T-cell (primary cell): ENCODE data around the gene IQSEC3. TPM values are rescaled to one million over a fixed set of nuclear protein-coding genes. Genes with fewer than 3 reads are reported as not detected.
"Not testable (repeated sequence)": the region's sequence is repeated elsewhere in the genome, so short reads cannot be mapped to it uniquely, and the experiment has no call there.

Source experiments
- ATAC-seq, 4 experiments: fragments of 200-7000 bp in 3 of 4; fragments of 150-1000 bp in 1 of 4; cut with Tn5 transposase; replicated peaks in 1 of 4; 1 replicate in 3 of 4; 2 replicates in 1 of 4; pipeline ENCODE4 v1.10.0; 2021; ENCODE audit warnings: moderate library complexity in 3 of 4, mild to moderate bottlenecking in 2 of 4, moderate number of reproducible peaks in 1 of 4
- CTCF ChIA-PET, 2 donors: fragments of 300-600 bp; sonication (Branson Sonifier 250); formaldehyde crosslinking; loops; one replicate each; lab custom pipeline; 2022; ENCODE audit warnings: antibody characterized with exemption in 2 of 2; lab: Charles Lee
- POLR2A ChIA-PET, 2 donors: fragments of 300-600 bp; sonication (Branson Sonifier 250); formaldehyde crosslinking; loops; one replicate each; lab custom pipeline; 2022; ENCODE audit warnings: antibody characterized with exemption in 2 of 2; lab: Charles Lee
- DNase-seq, 35 experiments: peaks; one replicate each; pipeline versions ENCODE4 v3.0.0 to v3.0.0-alpha.2; 2013 to 2023
- H3K27ac ChIP-seq: one replicate; pipeline ENCODE4 v1.5.1; 2013; ENCODE audit warnings: low read length
- H3K27me3 ChIP-seq, 2 experiments: replicated peaks in 1 of 2; 1 replicate in 1 of 2; 2 replicates in 1 of 2; pipeline versions ENCODE4 v1.6.1 to v1.7.0; 2013; ENCODE audit warnings: low read length in 1 of 2, mixed read lengths in 1 of 2; ENCODE audit not compliant: control insufficient read depth in 2 of 2, insufficient read depth in 2 of 2; ENCODE audit errors: extremely low read depth in 1 of 2
- H3K36me3 ChIP-seq, 2 donors: 1 replicate in 1 of 2; 2 replicates in 1 of 2; pipeline versions ENCODE4 v1.6.1 to v1.7.0; 2013; ENCODE audit warnings: low read length in 1 of 2; ENCODE audit not compliant: control insufficient read depth in 2 of 2, insufficient read depth in 1 of 2; ENCODE audit errors: extremely low read depth in 1 of 2
- H3K4me1 ChIP-seq, 2 experiments: 1 replicate in 1 of 2; 2 replicates in 1 of 2; pipeline versions ENCODE4 v1.6.1 to v1.7.0; 2013; ENCODE audit warnings: low read length in 2 of 2, mixed read lengths in 1 of 2; ENCODE audit not compliant: insufficient read depth in 2 of 2, control insufficient read depth in 1 of 2; ENCODE audit errors: extremely low read depth in 1 of 2
- H3K4me3 ChIP-seq, 2 donors: 1 replicate in 1 of 2; 2 replicates in 1 of 2; pipeline versions ENCODE4 v1.5.1 to v1.7.0; 2013; ENCODE audit warnings: mild to moderate bottlenecking in 2 of 2, low read length in 1 of 2, moderate library complexity in 1 of 2; ENCODE audit not compliant: control insufficient read depth in 1 of 2; ENCODE audit errors: extremely low read depth in 1 of 2
- H3K9me3 ChIP-seq: 2 replicates; pipeline ENCODE4 v1.7.0; 2013
- H3K27ac Mint-ChIP-seq, 2 donors: one replicate each; pipeline ENCODE4 v1.8.0; 2020 to 2021; ENCODE audit warnings: mild to moderate bottlenecking in 2 of 2, mixed read lengths in 2 of 2
- H3K27me3 Mint-ChIP-seq, 2 donors: one replicate each; pipeline ENCODE4 v1.8.0; 2021 to 2022; ENCODE audit warnings: mixed read lengths in 2 of 2
- H3K36me3 Mint-ChIP-seq: one replicate; pipeline ENCODE4 v1.8.0; 2021; ENCODE audit warnings: mixed read lengths
- H3K4me1 Mint-ChIP-seq, 3 donors: one replicate each; pipeline ENCODE4 v1.8.0; 2020 to 2022; ENCODE audit warnings: mixed read lengths in 3 of 3, mild to moderate bottlenecking in 1 of 3
- H3K4me3 Mint-ChIP-seq, 3 donors: one replicate each; pipeline ENCODE4 v1.8.0; 2020 to 2022; ENCODE audit warnings: mild to moderate bottlenecking in 3 of 3, mixed read lengths in 3 of 3, moderate library complexity in 3 of 3
- H3K9me3 Mint-ChIP-seq, 3 donors: one replicate each; pipeline ENCODE4 v1.8.0; 2020 to 2022; ENCODE audit warnings: mixed read lengths in 3 of 3
- whole genome bisulfite sequencing: methylation state at CpG from one replicate; pipeline ENCODE4 v1.1.5; 2013; ENCODE audit warnings: missing lambda C conversion rate; ENCODE audit not compliant: insufficient coverage; 5-methylcytosine and 5-hydroxymethylcytosine counted together
- total RNA-seq, 35 experiments: library from RNA in 6 of 35; stranded (reverse) in 6 of 35; fragments of 120-200 nt in 1 of 35; gene quantifications; one replicate each; pipeline versions ENCODE4 v1.2.1 to v1.2.4 and lab custom pipeline; 2013 to 2026

The IQSEC3 gene
- 1 to 10 TPM in 4 of 5 donors, under 1 TPM in 1; 0.30 to 7.3 (median 2.9) TPM for total RNA-seq
- 0.07 TPM for total RNA-seq (2013)
- total RNA-seq (lab: John Stamatoyannopoulos, UW): 0.05 to 7.5 (median 2.1) reads per million in 29 experiments

GRCh38 chr12:66428-66781 lies at the start of gene IQSEC3:
Gene IQSEC3, plus strand, starts transcription at chr12:66767. Its CDS starts 116 bp downstream, at chr12:66883.
- H3K4me3 ChIP-seq, H3K4me1 Mint-ChIP-seq, ATAC-seq, H3K27ac Mint-ChIP-seq, H3K36me3 ChIP-seq, H3K9me3 ChIP-seq, H3K4me3 Mint-ChIP-seq, H3K9me3 Mint-ChIP-seq, H3K27ac ChIP-seq, DNase-seq, CTCF ChIA-PET, H3K36me3 Mint-ChIP-seq, POLR2A ChIA-PET, H3K27me3 ChIP-seq, H3K4me1 ChIP-seq: not testable (repeated sequence)
- H3K27me3 Mint-ChIP-seq: peaks cover 45 to 48% of the 10 kb centered on the region in 2 donors
- WGBS: 0% methylated on average over 1 of the region's 27 CpGs

DNA sequence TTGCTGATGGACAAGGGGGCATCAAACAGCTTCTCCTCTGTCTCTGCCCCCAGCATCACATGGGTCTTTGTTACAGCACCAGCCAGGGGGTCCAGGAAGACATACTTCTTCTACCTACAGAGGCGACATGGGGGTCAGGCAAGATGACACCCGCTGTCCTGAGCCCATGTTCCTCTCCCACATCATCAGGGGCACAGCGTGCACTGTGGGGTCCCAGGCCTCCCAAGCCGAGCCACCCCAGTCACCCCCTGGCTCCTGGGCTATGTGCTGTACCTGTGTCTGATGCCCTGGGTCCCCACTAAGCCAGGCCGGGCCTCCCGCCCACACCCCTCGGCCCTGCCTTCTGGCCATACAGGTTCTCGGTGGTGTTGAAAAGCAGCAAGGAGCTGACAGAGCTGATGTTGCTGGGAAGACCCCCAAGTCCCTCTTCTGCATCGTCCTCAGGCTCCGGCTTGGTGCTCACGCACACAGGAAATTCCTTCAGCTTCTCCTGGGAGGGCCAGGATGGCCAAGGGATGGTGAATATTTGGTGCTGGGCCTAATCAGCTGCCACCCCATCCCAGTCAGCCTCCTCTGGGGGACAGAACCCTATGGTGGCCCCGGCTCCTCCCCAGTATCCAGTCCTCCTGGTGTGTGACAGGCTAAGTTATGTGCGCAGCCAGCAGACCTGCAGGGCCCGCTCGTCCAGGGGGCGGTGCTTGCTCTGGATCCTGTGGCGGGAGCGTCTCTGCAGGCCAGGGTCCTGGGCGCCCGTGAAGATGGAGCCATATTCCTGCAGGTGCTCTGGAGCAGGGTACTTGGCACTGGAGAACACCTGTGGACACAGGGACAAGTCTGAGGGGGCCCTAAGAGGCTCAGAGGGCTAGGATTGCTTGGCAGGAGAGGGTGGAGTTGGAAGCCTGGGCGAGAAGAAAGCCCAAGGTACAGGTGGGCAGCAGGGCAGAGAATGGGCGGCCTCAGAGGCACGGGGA lies 48.9 kb upstream of the IQSEC3 start:
- POLR2A ChIA-PET, H3K27ac ChIP-seq, ATAC-seq, DNase-seq, CTCF ChIA-PET, H3K4me3 ChIP-seq, H3K9me3 ChIP-seq, H3K4me1 ChIP-seq, H3K27me3 Mint-ChIP-seq, H3K27ac Mint-ChIP-seq, H3K27me3 ChIP-seq, H3K4me3 Mint-ChIP-seq, H3K9me3 Mint-ChIP-seq: not testable (repeated sequence)
- peaks cover 15 to 17% (median 16%) of the 10 kb centered on the region in 3 donors for H3K4me1 Mint-ChIP-seq
- no CpG with 5 or more reads among the region's 23 CpGs for whole genome bisulfite sequencing
- peaks cover 19% of the 10 kb centered on the region for H3K36me3 Mint-ChIP-seq
- peaks cover 0 to 18% of the 10 kb centered on the region in 2 donors for H3K36me3 ChIP-seq

DNA sequence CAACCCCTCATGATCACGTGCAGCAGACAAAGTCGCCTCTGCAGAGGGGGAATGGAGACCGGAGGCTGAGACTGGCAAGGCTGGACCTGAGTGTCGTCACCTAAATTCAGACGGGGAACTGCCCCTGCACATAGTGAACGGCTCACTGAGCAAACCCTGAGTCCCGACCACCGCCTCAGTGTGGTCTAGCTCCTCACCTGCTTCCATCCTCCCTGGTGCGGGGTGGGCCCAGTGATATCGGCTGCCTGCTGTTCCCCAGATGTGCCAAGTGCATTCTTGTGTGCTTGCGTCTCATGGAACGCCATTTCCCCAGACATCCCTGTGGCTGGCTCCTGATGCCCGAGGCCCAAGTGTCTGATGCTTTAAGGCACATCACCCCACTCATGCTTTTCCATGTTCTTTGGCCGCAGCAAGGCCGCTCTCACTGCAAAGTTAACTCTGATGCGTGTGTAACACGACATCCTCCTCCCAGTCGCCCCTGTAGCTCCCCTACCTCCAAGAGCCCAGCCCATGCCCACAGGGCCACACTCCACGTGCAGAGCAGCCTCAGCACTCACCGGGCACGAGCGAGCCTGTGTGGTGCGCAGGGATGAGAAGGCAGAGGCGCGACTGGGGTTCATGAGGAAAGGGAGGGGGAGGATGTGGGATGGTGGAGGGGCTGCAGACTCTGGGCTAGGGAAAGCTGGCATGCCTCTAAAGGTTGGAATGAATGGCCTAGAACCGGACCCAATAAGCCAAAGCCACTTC lies 47.6 kb upstream of the IQSEC3 start:
- H3K27ac Mint-ChIP-seq, H3K4me1 ChIP-seq, H3K9me3 Mint-ChIP-seq, H3K27me3 ChIP-seq, H3K27me3 Mint-ChIP-seq, DNase-seq, ATAC-seq, H3K27ac ChIP-seq, H3K4me3 Mint-ChIP-seq, H3K9me3 ChIP-seq, POLR2A ChIA-PET, H3K4me3 ChIP-seq, CTCF ChIA-PET: not testable (repeated sequence)
- Mint-ChIP-seq H3K4me1 (peaks cover 20 to 22% (median 20%) of the 10 kb centered on the region in 3 donors), H3K36me3 (peaks cover 19% of the 10 kb centered on the region)
- H3K36me3 ChIP-seq: peaks cover 0 to 18% of the 10 kb centered on the region in 2 donors
- no CpG with 5 or more reads among the region's 26 CpGs for WGBS

GRCh38 chr12:19906-20305 lies 46.7 kb upstream of the IQSEC3 start:
- DNase-seq, H3K4me3 ChIP-seq, H3K27ac ChIP-seq, H3K4me3 Mint-ChIP-seq, ATAC-seq, H3K9me3 Mint-ChIP-seq, H3K27ac Mint-ChIP-seq, POLR2A ChIA-PET, H3K9me3 ChIP-seq, CTCF ChIA-PET, H3K27me3 ChIP-seq, H3K4me1 ChIP-seq, H3K27me3 Mint-ChIP-seq: not testable (repeated sequence)
- WGBS: no CpG with 5 or more reads among the region's 11 CpGs
- peaks cover 20 to 22% (median 20%) of the 10 kb centered on the region in 3 donors for H3K4me1 Mint-ChIP-seq
- H3K36me3 Mint-ChIP-seq: peaks cover 19% of the 10 kb centered on the region
- peaks cover 0 to 18% of the 10 kb centered on the region in 2 donors for H3K36me3 ChIP-seq

- H3K4me3 ChIP-seq: no peak overlapping the region
- Mint-ChIP-seq H3K4me1 (peaks cover 20 to 22% (median 20%) of the 10 kb centered on the region in 3 donors), H3K9me3 (no peaks in the 10 kb centered on the region), H3K27ac (no peak overlapping the region), H3K27me3 (no peaks in the 10 kb centered on the region), H3K4me3 (no peak overlapping the region), H3K36me3 (peaks cover 19% of the 10 kb centered on the region)
- ChIA-PET POLR2A (no interaction called here), CTCF (no interaction called here)
- peaks cover 0 to 18% of the 10 kb centered on the region in 2 donors for H3K36me3 ChIP-seq
- peaks cover 0 to 7% of the 10 kb centered on the region in 2 experiments for H3K4me1 ChIP-seq
- H3K27me3 ChIP-seq: no peaks in the 10 kb centered on the region
- DNase-seq (no peak), ATAC-seq (no peak)
- H3K9me3 ChIP-seq: no peaks in the 10 kb centered on the region
- no peak overlapping the region for H3K27ac ChIP-seq
- WGBS: 72% methylated on average over 4 of the region's 6 CpGs
Observed at GRCh38 chr12:20757-21156, 45.8 kb upstream of the IQSEC3 start.
